AG09309 (cell line): ENCODE measurements around the gene DGKQ.

Source experiments
- DNase-seq: peaks from one replicate; pipeline ENCODE4 v3.0.0-alpha.2; 2010; ENCODE audit warnings: low read depth
- H3K4me3 ChIP-seq: 2 replicates; pipeline ENCODE4 v1.5.1; 2011; ENCODE audit warnings: mild to moderate bottlenecking, low read depth, low read length, moderate library complexity; ENCODE audit not compliant: control insufficient read depth
- CTCF ChIP-seq: IDR thresholded peaks from 2 replicates; pipeline ENCODE4 v1.5.1; 2011; ENCODE audit warnings: mild to moderate bottlenecking, low read depth, low read length, inconsistent platforms; ENCODE audit not compliant: insufficient read depth, control insufficient read depth; ENCODE audit errors: missing control alignments

DGKQ gene

DNA sequence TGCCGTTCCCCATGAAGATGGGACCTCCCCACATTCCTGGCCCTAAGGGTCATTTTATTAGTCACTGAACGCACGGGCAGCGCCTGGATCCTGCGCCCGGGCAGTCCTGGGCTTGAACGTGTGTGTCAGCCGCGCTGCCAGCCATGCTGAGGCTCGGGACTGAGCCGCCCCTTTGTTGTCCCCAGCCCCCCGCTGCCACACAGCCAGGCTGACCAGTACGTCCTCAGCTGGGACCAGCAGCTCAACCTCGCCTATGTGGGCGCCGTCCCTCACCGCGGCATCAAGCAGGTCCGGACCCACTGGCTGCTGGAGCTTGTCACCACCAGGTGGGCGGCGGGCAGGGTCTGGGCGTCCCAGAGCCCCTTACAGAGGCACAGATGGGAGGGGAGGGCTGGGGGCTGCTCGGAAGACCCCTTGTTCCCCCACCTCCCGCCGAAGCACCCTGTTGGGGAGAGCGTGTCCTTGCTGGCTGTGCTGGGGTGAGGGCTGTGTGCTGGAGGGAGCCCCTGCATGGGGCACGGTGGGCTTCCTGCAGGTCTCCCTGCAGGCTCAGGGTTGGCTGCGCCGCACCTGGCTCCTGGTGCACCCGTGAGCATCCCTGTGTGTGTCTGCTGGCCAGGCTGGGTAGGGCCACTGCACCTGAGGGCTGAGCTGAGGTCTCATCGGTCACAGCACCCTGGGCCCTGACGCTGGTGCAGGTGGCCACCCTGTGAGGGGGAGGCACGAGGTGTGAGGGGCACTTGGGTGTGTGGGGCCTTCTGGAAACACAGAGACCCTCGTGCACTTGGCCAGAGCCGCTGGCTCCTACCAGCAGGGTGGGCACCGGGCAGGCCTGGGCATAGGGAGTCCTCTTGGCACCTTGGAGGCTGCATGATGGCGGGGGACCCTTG, 14.5 kb upstream of the DGKQ start:
- no peak for DNase-seq
- peak overlapping the region; percentile 64 for H3K4me3 ChIP-seq
- no peak for TF ChIP-seq CTCF

DNA sequence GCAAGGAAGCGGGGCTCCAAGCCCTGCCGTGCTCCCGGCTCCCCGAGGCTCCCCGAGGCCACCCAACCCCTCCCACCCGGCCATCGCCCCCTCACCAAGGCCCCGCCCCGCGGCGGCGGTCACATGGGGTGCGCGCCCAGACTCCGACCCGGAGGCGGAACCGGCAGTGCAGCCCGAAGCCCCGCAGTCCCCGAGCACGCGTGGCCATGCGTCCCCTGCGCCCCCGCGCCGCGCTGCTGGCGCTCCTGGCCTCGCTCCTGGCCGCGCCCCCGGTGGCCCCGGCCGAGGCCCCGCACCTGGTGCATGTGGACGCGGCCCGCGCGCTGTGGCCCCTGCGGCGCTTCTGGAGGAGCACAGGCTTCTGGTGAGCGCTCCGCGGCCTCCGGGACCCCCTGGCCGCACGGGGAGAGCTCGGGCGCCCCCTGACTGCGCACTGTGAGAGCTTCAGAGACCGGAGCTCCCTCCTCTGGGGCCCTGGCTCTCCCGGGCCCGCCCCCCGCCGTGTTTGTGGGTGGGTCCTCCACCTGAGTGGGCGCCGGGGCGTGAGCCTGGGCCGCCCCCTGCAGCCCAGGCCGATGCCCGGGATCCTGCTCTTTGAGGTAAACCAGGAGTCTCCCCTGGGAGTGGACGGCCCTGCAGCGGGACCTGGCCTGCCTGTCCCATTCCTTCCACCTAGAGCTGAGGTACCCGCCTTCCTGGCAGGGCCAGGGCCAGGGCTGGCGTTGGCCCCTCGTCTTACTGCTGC, 13.7 kb upstream of the DGKQ start, which contains the start of gene IDUA:
Gene IDUA, plus strand, starts transcription at position 166 of the 745 bp plus-strand sequence. Its CDS starts 41 bp downstream, at position 207.
- H3K4me3 ChIP-seq, result peak within 1 kb of the TSS; percentile 64
- DNase-seq, result no peak
- peak; percentile 45 for TF ChIP-seq CTCF

- no peak for TF ChIP-seq CTCF
- peak overlapping the region; percentile 64 for H3K4me3 ChIP-seq
- DNase-seq, result no peak
Measured at GRCh38 chr4:986428-986878, 13.1 kb upstream of the DGKQ start.

DNA sequence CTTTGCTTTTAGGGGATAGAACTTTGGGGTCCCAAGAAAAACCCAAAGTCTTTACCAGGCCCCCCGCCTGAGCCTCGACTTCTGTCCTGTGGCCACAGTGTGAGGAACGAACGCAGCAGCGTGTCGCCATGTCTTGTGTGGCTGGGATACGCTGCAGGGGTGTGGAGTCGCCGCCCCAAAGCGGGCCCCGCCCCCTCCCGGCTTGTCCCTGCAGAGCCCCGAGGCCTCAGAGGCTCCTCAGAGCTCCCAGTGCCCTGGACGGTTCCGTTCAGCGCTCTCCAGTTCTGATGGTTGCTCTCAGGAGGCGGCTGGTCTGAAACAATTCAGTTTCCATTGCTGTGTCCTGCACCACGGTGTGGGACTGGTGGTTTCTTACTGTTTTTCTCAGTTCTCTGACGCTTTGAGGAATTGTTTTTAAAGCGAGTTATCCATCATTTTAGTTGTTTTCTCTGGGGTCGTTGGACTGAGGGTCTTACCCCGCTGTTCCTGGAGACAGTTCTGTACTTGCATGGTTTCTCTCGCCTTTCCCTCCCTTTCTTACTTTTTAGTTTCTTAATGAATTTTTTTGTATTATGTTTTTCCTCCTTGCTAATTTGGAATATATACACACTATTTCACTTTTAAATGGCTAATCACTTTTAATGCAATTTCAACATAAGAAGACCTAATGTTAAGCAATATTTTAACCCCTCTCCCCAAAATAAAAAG, 11.9 kb upstream of the DGKQ start:
- no peak for DNase-seq
- no peak for TF ChIP-seq CTCF
- peak overlapping the region; percentile 7; the same call in 1 of the 2 replicates for H3K4me3 ChIP-seq

DNA sequence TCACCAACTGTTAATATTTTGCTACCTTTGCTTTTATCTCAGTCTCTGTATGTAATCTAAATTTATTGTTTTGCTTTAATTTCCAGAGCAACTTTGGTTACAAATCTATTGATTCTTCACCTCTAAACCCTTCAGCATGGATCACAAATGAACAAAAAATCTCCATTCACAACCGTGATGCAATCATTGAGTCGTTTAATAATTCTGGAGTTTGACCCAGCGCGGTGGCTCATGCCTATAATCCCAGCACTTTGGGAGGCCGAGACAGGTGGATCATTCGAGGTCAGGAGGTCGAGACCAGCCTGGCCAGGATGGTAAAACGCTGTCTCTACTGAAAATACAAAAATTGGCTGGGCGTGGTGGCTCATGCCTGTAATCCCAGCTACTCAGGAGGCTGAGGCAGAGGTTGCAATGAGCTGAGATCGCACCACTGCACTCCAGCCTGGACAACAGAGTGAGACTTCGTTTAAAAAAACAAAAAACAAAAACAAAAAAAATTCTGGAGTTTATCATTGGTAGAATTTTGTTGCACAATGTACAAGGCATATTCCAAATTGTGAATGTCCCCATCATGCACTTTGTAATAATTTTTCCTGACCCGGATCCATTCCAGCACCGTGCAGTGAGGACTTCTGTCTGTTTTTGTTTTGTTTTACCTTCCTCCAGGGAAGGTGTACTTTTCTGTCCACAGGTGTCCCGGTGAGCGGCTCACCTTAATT, 11.1 kb upstream of the DGKQ start:
- no peak overlapping the region; the same call in 1 of the 2 replicates for H3K4me3 ChIP-seq
- no peak for TF ChIP-seq CTCF
- no peak for DNase-seq
